ENCODE results near the gene TPRG1.

TPRG1 gene

DNA sequence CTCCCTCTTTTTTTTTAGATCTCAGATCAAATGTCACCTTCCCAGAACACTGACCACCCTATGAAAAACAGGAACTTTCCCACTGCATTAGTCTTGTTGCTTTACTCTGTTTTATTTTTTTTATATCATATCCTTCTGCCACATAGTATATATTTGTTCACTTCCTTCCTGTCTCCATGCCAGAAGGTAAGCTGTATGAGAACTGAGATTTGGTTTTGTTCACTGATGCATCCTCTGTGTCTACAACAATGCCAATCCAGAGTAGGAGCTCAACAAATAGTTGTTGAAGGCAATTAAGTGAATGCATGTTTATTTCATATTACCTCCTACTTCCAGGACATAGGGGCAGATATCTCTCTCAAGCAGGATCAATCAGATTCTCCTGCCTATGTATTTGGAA lies 114.4 kb downstream of the TPRG1 start:
- no peak for DNase-seq

- DNase-seq, result no peak
Observed at GRCh38 chr3:189286916-189287315, 115.1 kb downstream of the TPRG1 start.

GRCh38 chr3:189288348-189289235 lies 116.8 kb downstream of the TPRG1 start:
- no peak for DNase-seq

DNA sequence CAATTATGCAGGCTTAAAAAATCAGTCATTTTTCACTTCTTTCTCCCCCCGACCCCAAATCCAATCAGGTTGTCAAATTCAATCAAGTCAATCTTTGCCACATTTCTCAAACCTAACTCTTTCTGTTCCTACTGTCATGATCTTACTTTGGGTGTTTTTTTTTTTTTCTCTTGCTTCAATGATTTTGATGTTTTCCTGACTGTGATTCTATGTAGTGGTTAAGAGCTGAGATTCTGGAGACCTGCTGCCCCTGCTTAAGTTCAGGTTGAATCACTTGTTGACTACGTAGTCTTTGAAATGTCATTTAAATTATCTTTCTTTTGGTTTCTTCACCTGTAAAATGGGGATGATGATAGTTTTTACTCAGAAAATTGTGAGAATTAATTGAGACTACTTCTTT lies 117.5 kb downstream of the TPRG1 start:
- no peak for DNase-seq

GRCh38 chr3:189292667-189293484 lies 121.1 kb downstream of the TPRG1 start:
- no peak for DNase-seq

DNA sequence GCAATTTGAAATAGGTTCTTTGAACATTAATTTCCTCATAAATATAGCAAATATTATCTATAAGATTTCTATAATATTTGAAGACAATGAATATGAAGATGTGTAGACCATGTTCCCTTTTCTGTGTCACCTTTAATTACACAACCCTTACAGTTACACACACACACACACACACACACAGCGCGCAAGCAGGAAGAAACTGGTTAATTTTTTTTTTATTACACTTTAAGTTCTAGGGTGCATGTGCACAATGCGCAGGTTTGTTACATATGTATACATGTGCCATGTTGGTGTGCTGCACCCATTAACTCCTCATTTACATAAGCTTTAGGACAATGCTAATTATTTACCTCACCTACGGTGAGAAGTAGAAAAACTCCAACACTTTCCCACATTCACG lies 122.9 kb downstream of the TPRG1 start:
- DNase-seq, result no peak

GRCh38 chr3:189295089-189295488 lies 123.3 kb downstream of the TPRG1 start:
- no peak for DNase-seq

DNA sequence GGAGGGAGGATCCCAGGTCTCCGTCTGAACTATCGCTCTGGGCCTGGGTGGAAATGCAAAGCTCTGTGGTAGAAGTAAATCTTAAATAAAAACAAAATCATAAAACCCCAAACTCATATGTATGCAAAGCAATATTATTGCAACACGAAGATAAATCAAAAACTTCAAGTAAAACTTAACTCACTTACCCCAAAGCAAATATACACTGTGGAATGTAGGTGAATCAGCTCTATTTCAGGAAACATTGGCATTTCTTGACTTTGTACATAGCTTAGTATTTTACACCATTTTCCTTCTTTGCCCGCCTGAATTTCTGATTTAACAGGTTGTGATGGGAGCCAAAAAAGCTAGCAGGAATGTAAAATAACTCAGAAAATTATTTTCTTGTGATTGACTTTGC lies 126.2 kb downstream of the TPRG1 start:
- DNase-seq, result no peak

DNA sequence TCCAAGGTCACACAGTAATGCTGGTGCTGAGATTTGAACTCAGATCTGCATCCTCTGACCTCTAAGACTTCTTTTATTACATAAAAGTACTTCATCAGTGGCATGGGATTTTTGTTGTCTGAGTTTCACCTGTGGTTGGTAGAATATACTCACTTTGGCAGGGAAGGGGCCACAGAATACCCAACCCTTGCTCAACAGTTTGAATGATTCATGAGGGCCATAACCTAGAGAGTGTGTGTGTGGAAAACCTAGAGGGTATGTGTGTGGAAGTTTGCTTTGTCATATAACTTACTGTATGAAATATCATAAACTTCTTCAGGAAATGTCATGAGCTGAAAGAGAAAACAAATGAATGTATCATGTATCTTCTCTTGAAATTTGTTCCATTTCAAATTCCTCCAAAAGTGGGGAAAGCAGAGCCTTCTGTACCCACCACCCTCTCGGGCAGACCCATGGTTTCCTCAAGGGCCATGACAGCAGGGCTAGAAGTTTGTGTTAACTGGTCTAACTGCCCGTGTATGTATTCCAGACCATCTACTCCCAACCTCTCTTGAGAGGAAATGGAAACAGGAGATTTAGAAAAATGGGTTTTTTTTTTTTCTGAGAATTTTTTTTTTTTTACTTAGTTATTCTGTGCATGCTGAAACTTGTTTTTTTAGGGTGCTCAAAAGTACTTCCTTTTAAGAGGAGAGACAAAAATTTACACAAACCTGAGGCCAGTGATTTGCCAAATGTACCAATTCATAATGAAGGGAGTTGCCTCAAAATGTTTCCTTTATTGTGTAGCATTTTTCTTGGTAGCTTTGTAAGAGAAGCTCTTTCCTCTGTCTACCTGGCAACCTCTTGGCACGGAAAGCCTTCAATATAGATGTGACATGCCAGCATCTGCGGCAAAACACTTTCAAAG lies 127.0 kb downstream of the TPRG1 start:
- no peak for DNase-seq

DNA sequence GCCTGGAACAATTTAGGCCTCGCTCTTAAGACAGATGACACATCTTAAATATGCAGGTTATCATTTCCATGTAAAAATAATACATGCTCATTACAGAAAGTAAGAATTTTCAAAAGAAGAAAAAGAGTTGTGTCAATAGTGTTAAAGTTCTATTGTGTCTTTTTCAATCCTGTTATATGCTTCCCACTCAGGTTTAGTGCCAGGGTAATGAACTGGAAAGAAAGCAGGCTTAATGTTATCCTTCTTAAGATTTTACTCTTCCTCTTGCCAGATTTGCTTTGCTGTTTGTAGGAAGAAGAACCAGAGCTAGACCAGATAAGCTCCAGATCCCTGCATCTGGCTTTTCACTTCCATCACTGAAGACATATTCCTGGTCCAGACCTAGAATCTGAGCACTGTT lies 128.6 kb downstream of the TPRG1 start:
- DNase-seq, result no peak

DNA sequence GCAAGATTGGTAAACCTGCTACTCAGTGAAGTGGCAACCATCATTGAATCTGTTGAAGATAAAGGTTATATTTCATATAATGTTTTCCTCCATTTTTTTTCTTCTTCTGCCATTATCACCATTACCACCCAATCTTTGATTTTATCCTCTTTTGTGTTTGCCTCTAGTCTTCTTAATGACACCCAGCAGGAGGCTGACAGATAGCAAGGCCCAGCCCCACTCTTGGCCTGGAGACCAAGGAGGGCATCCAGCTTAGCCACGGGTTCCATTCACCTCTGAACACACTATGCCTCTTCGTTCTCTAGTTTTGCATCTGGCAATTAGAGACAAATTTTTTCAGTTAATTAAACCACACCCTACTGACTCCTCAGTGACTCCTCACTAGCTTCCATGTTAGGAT lies 129.7 kb downstream of the TPRG1 start:
- no peak for DNase-seq

GRCh38 chr3:189303584-189303983 lies 131.8 kb downstream of the TPRG1 start:
- no peak for DNase-seq

- DNase-seq, result no peak
Observed at GRCh38 chr3:189304465-189305351, 132.9 kb downstream of the TPRG1 start.

DNA sequence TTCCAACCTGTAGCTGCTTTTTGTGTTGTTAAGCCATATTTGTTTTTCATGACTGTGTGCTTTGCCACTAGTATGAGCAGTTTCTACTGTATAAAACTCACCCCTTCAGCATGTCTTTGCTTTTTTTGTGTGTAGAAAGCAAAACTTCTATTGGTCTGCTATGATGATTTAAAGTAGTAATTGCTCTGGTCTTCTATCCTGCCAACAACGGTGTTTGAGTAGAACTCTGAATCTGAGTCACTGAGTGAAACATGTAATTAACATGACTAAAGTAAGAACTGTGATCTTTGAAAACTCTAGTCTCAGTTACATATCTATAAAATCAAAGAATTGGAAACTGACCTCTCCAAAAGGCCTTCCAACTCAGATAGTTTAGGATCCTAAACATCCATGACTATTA lies 133.6 kb downstream of the TPRG1 start:
- DNase-seq, result no peak

DNA sequence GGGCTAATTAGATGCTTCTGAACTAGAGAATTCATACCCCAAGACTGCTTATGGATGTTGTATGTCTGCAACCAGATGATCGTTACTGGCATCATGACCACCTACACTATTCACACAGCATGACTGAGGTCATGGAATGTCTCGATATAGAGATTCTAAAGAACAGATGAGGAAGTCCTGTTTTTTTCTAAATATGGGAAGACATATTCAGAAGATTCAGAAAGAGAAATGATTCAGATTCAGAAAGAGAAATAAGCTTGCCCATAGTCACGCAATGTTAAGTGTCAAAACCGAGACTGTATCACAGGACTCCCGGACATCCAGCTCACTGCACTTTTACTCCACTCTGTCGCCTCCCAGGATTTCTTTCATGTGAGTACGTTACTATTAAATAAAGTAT lies 136.2 kb downstream of the TPRG1 start:
- DNase-seq, result no peak

DNA sequence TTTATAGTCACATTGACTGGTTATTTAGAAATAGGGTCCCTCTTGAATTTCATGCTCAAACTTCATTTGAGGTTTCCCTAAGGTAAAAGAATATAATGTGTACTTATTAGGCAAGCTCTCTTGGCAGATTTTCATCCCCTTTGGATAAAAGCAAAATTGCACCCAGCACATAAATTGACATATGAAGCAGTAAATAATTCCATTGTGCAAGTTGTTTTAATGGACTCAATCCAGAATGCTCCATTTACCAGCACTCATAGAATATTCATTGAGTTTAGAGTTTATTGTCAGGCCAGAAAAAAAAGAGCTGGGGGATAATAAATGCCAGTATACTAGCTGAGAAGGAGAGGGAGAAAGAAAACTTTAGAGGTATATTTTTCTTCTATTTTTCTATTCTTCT lies 136.8 kb downstream of the TPRG1 start:
- DNase-seq, result no peak

GRCh38 chr3:189309400-189309975 lies 137.7 kb downstream of the TPRG1 start:
- no peak for DNase-seq

DNA sequence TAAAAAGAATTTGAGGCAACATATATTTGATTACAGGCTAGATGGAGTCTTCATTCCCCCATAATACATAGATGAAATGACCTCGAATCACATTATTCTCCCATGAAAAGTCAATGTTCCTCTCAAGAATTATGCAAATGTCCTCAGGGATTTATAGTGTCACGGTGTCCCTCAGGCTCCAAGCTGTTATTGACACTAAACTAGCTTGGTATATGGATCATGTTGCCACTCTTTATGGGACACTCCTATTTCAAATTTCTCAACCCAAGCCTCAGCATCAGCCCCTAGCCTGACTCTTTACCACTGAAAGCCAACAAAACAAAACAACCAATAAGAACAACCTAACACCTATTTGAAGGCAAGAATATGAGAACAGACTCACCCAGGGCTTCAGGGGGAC lies 139.8 kb downstream of the TPRG1 start:
- DNase-seq, result no peak

DNA sequence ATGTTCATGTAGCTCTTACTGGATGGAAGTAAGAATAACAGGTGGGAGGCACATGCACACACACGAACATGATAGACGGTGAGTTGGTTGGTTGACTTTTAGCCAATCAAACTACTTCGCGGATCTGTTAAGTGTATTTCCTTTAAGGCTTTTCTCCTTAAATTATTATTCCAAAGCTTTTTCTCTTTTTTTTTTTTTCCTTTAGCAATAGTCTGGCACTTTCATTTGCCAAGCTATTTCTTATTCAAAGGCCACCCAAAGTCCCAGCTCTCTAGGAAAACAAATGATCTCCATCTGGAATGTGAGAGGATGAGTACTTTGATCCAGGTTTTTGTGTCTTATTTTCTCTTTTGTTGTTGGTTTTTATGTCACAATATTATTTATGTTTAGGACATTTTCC lies 141.1 kb downstream of the TPRG1 start:
- no peak for DNase-seq

GRCh38 chr3:189316296-189317019 lies 144.7 kb downstream of the TPRG1 start:
- no peak for DNase-seq

- DNase-seq, result no peak
Observed at GRCh38 chr3:189317911-189318310, 146.1 kb downstream of the TPRG1 start.
